ACHN (cell line): ENCODE results near the gene CKS1B.

ENCODE experiments used
- DNase-seq: peaks from one replicate; pipeline ENCODE4 v3.0.0-alpha.2; 2015
- in situ Hi-C: cut with HindIII; loops from 2 replicates; pipeline ENCODE4 v1.10.0; 2017; ENCODE audit warnings: low sequenced_read_pairs, low pct_ligation_motif_present, low pct_unique_long_range_greater_than_20kb

CKS1B gene

GRCh38 chr1:154961207-154962155, 13.0 kb upstream of the CKS1B start, which contains the start of gene PYGO2:
Gene PYGO2, minus strand, starts transcription at chr1:154961782. Its CDS starts 206 bp downstream, at chr1:154961576.
- DNase-seq, result peak; percentile 84
- in situ Hi-C loops, result no loop called here

- peak; percentile 44 for DNase-seq
- in situ Hi-C loops, result no loop called here
Observed at GRCh38 chr1:154962156-154962749, 12.2 kb upstream of the CKS1B start.

- no peak for DNase-seq
Observed at GRCh38 chr1:154962795-154963330, 11.6 kb upstream of the CKS1B start.

GRCh38 chr1:154963643-154964042, 10.8 kb upstream of the CKS1B start:
- in situ Hi-C loops, result no loop called here
- no peak for DNase-seq

More at GRCh38 chr1:154962795-154963330, 11.6 kb upstream of the CKS1B start:
- in situ Hi-C loops, result no loop called here

GRCh38 chr1:154964359-154964758, 10.1 kb upstream of the CKS1B start:
- in situ Hi-C loops, result no loop called here
- DNase-seq, result no peak

GRCh38 chr1:154966111-154966510, 8.4 kb upstream of the CKS1B start:
- DNase-seq, result no peak
- in situ Hi-C loops, result no loop called here

GRCh38 chr1:154967331-154967950, 7.0 kb upstream of the CKS1B start:
- no peak for DNase-seq
- in situ Hi-C loops, result no loop called here

- in situ Hi-C loops, result no loop called here
- DNase-seq, result no peak
Observed at GRCh38 chr1:154968731-154969130, 5.8 kb upstream of the CKS1B start.

- DNase-seq, result no peak
- in situ Hi-C loops, result no loop called here
Observed at GRCh38 chr1:154969246-154969645, 5.2 kb upstream of the CKS1B start.

- no peak for DNase-seq
- in situ Hi-C loops, result no loop called here
Observed at GRCh38 chr1:154969860-154970452, 4.5 kb upstream of the CKS1B start.

- in situ Hi-C loops, result no loop called here
- peak; percentile 97 for DNase-seq
Observed at GRCh38 chr1:154970631-154971340, 3.7 kb upstream of the CKS1B start, which contains the start of gene SHC1. Gene SHC1, minus strand, starts transcription at chr1:154970747. Its CDS starts 221 bp downstream, at chr1:154970526.

- in situ Hi-C loops, result no loop called here
- DNase-seq, result no peak
Observed at GRCh38 chr1:154971341-154971998, 3.0 kb upstream of the CKS1B start.

GRCh38 chr1:154972213-154972516, 2.3 kb upstream of the CKS1B start:
- in situ Hi-C loops, result no loop called here

GRCh38 chr1:154972517-154973343, 1.8 kb upstream of the CKS1B start:
- in situ Hi-C loops, result no loop called here
- peak; percentile 99 for DNase-seq

More at GRCh38 chr1:154972213-154972516, 2.3 kb upstream of the CKS1B start:
- no peak for DNase-seq

GRCh38 chr1:154973344-154974101, 958 bp upstream of the CKS1B start:
- in situ Hi-C loops, result no loop called here
- DNase-seq, result peak; percentile 99

- in situ Hi-C loops, result no loop called here
- peak; percentile 97 for DNase-seq
Observed at GRCh38 chr1:154974808-154975408, 427 bp downstream of the CKS1B start.
